Hepatocyte (in vitro differentiated cells): ENCODE measurements around the gene NID1.

Experiments
- CTCF ChIP-seq: fragments of 200-600 bp; sonication (generic); IDR thresholded peaks from 2 replicates; pipeline ENCODE4 v1.5.1; 2016; ENCODE audit warnings: antibody characterized with exemption, mild to moderate bottlenecking; ENCODE audit not compliant: poor library complexity
- EZH2phosphoT487 ChIP-seq: fragments of 200-600 bp; sonication (generic); IDR thresholded peaks from one replicate; pipeline ENCODE4 v1.6.1; 2018; ENCODE audit warnings: antibody characterized with exemption, mild to moderate bottlenecking, low read depth, moderate library complexity; ENCODE audit not compliant: unreplicated experiment, severe bottlenecking

DNA sequence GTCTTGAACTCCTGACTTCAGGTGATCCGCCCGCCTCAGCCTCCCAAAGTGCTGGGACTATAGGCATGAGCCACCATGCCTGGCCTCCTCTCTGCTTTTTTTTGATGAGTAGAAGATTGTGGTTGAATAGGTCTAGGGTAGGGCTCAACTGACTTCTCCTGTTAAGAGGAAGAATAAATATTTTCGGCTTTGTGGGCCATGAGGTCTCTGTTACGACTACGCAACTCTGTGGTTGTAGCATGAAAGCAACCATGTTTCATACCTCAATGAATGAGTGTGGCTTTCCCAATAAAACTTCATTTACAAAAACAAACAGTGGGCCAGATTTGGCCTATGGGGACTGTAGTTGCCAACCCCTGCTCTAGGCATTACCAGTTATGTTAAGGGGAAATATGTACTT is 67.8 kb downstream of the NID1 start:
- TF ChIP-seq CTCF: no peak
- TF ChIP-seq EZH2phosphoT487: no peak
